Endodermal cell (in vitro differentiated cells): ENCODE results near the gene TPPP. TPM values are rescaled to one million over a fixed set of nuclear protein-coding genes. Genes with fewer than 3 reads are reported as not detected.

Experiments
- DNase-seq: peaks from one replicate; pipeline ENCODE4 v3.0.0-alpha.2; 2017
- H3K27ac ChIP-seq: 2 replicates; pipeline ENCODE4 v1.5.1; 2013; ENCODE audit warnings: mild to moderate bottlenecking, low read depth, low read length, moderate library complexity
- H3K27me3 ChIP-seq: 2 replicates; pipeline ENCODE4 v1.6.1; 2013; ENCODE audit warnings: mild to moderate bottlenecking, low read length, moderate library complexity; ENCODE audit not compliant: insufficient read depth, control insufficient read depth, poor library complexity, severe bottlenecking
- H3K36me3 ChIP-seq: 2 replicates; pipeline ENCODE4 v1.7.0; 2013; ENCODE audit warnings: mild to moderate bottlenecking, low read length, moderate library complexity; ENCODE audit not compliant: control insufficient read depth, insufficient read depth
- H3K4me1 ChIP-seq: one replicate; pipeline ENCODE4 v1.7.0; 2013; ENCODE audit warnings: low read length; ENCODE audit not compliant: control insufficient read depth, insufficient read depth
- H3K4me3 ChIP-seq: 2 replicates; pipeline ENCODE4 v1.5.1; 2013; ENCODE audit warnings: mild to moderate bottlenecking, low read length, moderate library complexity
- H3K9ac ChIP-seq: 2 replicates; pipeline ENCODE4 v1.6.1; 2013; ENCODE audit warnings: mild to moderate bottlenecking, low read length, moderate library complexity; ENCODE audit not compliant: poor library complexity, severe bottlenecking; ENCODE audit errors: extremely low read depth
- H3K9me3 ChIP-seq: 2 replicates; pipeline ENCODE4 v1.6.1; 2013; ENCODE audit warnings: mild to moderate bottlenecking, low read length, moderate library complexity; ENCODE audit not compliant: control insufficient read depth
- H3K27ac Mint-ChIP-seq: 2 replicates; pipeline ENCODE4 v1.8.0; 2020; ENCODE audit warnings: mixed read lengths
- H3K27me3 Mint-ChIP-seq: 2 replicates; pipeline ENCODE4 v1.8.0; 2021; ENCODE audit warnings: mild to moderate bottlenecking, mixed read lengths; ENCODE audit not compliant: insufficient read depth
- H3K36me3 Mint-ChIP-seq: 2 replicates; pipeline ENCODE4 v1.8.0; 2020; ENCODE audit warnings: low read depth, mixed read lengths
- H3K4me1 Mint-ChIP-seq: 2 replicates; pipeline ENCODE4 v1.8.0; 2020; ENCODE audit warnings: mixed read lengths
- H3K4me3 Mint-ChIP-seq: 2 replicates; pipeline ENCODE4 v1.8.0; 2020; ENCODE audit warnings: mild to moderate bottlenecking, moderate library complexity, mixed read lengths
- H3K9me3 Mint-ChIP-seq: 2 replicates; pipeline ENCODE4 v1.8.0; 2020; ENCODE audit warnings: mild to moderate bottlenecking, mixed read lengths
- CTCF ChIP-seq: fragments of 200-600 bp; sonication (generic); conservative IDR thresholded peaks from 2 replicates; pipeline ENCODE4 v1.5.0; 2021; ENCODE audit warnings: antibody characterized with exemption, mild to moderate bottlenecking
- whole genome bisulfite sequencing, 2 experiments: methylation state at CpG; one replicate each; pipeline versions ENCODE4 v1.1.5 to v1.1.7; 2013; ENCODE audit warnings: missing lambda C conversion rate in 2 of 2, mixed read lengths in 1 of 2; ENCODE audit not compliant: insufficient coverage in 1 of 2, insufficient read length in 1 of 2; 5-methylcytosine and 5-hydroxymethylcytosine counted together
- total RNA-seq, 2 donors: library from RNA; stranded (reverse); fragmentation: NEBNext Ultra II Directional in 1 of 2; extraction: Animal tissue kit (Norgen Biotek cat#: 25700) in 1 of 2; gene quantifications; 2 replicates in 1 of 2; 3 replicates in 1 of 2; pipeline ENCODE4 v1.2.1, GENCODE V29; 2021

TPPP gene
- total RNA-seq, 2 donors from 2014 or later: 0.22 to 0.70 TPM

GRCh38 chr5:643811-644271 is 49.3 kb downstream of the TPPP start:
- peaks cover 46% of the 10 kb centered on the region for H3K36me3 Mint-ChIP-seq
- no peak overlapping the region for H3K27ac Mint-ChIP-seq
- H3K27me3 Mint-ChIP-seq: no peaks in the 10 kb centered on the region
- Histone ChIP-seq H3K4me1 (no peaks in the 10 kb centered on the region), H3K27me3 (no peaks in the 10 kb centered on the region), H3K9ac (no peak overlapping the region), H3K9me3 (peaks cover 21% of the 10 kb centered on the region), H3K27ac (no peak overlapping the region), H3K4me3 (no peak overlapping the region), H3K36me3 (peaks cover 48% of the 10 kb centered on the region)
- no peak for DNase-seq
- WGBS, 2 experiments: 93 to 99% methylated on average over 8 to 11 of the region's 11 CpGs
- no peak for TF ChIP-seq CTCF
- no peaks in the 10 kb centered on the region for H3K4me1 Mint-ChIP-seq
- no peaks in the 10 kb centered on the region for H3K9me3 Mint-ChIP-seq
- H3K4me3 Mint-ChIP-seq: no peak overlapping the region

GRCh38 chr5:643351-643801 is 49.8 kb downstream of the TPPP start:
- no peak for DNase-seq
- H3K27me3 ChIP-seq: no peaks in the 10 kb centered on the region
- WGBS, 2 experiments: 94 to 99% methylated on average over 9 to 21 of the region's 21 CpGs
- no peak overlapping the region for H3K27ac ChIP-seq
- no peaks in the 10 kb centered on the region for H3K4me1 ChIP-seq
- peaks cover 44% of the 10 kb centered on the region for H3K36me3 ChIP-seq
- Mint-ChIP-seq H3K27me3 (no peaks in the 10 kb centered on the region), H3K27ac (no peak overlapping the region), H3K36me3 (peaks cover 46% of the 10 kb centered on the region), H3K4me1 (no peaks in the 10 kb centered on the region), H3K9me3 (no peaks in the 10 kb centered on the region), H3K4me3 (no peak overlapping the region)
- H3K9me3 ChIP-seq: peaks cover 16% of the 10 kb centered on the region
- TF ChIP-seq CTCF: no peak
- H3K9ac ChIP-seq: no peak overlapping the region
- no peak overlapping the region for H3K4me3 ChIP-seq

GRCh38 chr5:642481-642880 is 50.7 kb downstream of the TPPP start:
- Histone ChIP-seq H3K36me3 (peaks cover 42% of the 10 kb centered on the region), H3K4me3 (no peak overlapping the region), H3K27ac (no peak overlapping the region), H3K9me3 (peaks cover 7% of the 10 kb centered on the region), H3K27me3 (no peaks in the 10 kb centered on the region), H3K4me1 (no peaks in the 10 kb centered on the region), H3K9ac (no peak overlapping the region)
- Mint-ChIP-seq H3K27me3 (no peaks in the 10 kb centered on the region), H3K4me1 (no peaks in the 10 kb centered on the region), H3K36me3 (peaks cover 52% of the 10 kb centered on the region), H3K9me3 (no peaks in the 10 kb centered on the region), H3K27ac (no peak overlapping the region), H3K4me3 (no peak overlapping the region)
- TF ChIP-seq CTCF: no peak
- 88 to 94% methylated on average over 14 of the region's 14 CpGs for WGBS, 2 experiments
- no peak for DNase-seq
